ENCODE data around the gene PDF.

The PDF gene

DNA sequence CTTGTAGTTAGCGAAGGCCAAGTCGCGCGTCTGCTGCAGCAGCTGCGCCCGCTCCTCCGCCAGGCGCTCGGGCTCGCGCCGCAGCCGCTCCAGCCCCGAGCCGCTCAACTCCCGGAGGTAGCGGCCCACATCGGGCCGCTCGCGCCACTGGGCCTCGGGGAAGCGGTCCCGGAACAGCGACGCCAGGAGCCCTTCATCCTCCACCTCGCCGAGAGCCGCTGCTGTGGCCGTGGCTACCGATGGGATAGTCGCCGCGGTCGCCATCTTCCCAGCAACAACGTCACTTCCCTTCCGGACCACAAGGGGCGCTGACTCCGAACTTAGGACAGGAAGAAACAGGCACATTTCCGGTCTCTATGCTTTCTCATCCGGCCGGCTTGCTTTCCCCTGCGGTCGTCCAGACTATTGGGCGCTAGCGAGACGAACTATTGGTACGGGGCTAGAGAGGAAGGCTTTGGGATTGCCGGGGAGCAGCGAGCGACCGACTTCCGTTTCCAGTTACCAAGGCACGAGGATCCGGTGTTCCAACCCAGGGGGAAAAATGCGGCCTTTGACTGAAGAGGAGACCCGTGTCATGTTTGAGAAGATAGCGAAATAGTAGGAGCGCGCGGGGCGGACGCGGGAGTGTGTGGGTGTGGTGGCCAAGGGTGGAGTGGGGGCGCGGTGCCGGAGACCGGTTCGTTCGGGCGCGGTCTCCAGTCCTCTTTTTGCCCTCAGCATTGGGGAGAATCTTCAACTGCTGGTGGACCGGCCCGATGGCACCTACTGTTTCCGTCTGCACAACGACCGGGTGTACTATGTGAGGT is 9.1 kb upstream of the PDF start, which contains the start of the genes COG8 and NIP7:
Gene COG8, minus strand, starts transcription at position 276 of the 806 bp plus-strand sequence. Its CDS starts 12 bp downstream, at position 264.
Gene NIP7, plus strand, starts transcription at position 484 of the 806 bp plus-strand sequence. Its CDS starts 58 bp downstream, at position 542.
- peak within 1 kb of the TSS; percentile 88 for H3K27ac ChIP-seq
- TF ChIP-seq, protein P1, sequence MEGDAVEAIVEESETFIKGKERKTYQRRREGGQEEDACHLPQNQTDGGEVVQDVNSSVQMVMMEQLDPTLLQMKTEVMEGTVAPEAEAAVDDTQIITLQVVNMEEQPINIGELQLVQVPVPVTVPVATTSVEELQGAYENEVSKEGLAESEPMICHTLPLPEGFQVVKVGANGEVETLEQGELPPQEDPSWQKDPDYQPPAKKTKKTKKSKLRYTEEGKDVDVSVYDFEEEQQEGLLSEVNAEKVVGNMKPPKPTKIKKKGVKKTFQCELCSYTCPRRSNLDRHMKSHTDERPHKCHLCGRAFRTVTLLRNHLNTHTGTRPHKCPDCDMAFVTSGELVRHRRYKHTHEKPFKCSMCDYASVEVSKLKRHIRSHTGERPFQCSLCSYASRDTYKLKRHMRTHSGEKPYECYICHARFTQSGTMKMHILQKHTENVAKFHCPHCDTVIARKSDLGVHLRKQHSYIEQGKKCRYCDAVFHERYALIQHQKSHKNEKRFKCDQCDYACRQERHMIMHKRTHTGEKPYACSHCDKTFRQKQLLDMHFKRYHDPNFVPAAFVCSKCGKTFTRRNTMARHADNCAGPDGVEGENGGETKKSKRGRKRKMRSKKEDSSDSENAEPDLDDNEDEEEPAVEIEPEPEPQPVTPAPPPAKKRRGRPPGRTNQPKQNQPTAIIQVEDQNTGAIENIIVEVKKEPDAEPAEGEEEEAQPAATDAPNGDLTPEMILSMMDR (IDR thresholded peaks at IDR 0.05): peak; percentile 84
- no peak for TF ChIP-seq ZFX (IDR thresholded peaks at IDR 0.05; ENCODE audit: borderline replicate concordance)

DNA sequence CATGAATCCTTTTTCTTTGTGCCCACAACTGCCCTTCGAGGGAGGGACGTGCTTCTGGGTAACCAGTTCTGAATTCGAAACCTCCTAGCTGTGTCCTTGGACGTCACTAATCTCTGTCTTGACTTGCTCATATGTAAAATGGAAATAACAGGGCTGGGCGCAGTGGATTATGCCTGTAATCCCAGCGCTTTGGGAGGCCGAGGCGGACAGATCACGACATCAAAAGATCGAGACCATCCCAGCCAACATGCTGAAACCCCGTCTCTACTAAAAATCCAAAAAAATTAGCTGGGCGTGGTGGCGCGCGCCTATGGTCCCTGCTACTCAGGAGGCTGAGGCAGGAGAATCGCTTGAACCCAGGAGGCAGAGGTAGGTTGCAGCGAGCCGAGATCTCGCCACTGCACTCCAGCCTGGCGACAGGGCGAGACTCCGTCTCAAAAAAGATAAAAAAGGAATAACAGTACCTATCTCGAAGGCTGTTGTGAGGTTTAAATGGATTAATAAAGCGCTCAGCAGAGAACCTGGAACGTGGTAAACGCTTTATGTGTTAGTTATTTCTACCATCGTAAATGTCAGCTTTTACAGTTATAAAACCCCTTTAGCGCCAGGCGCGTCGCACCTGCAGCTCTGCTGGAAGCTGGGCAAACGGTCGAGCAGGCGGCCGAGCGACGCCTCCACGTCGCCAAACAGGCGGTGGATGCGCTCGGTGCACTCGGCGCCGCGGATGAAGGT is 8.3 kb upstream of the PDF start:
- TF ChIP-seq, protein P1 (IDR thresholded peaks at IDR 0.05): no peak
- H3K27ac ChIP-seq: peak overlapping the region; percentile 88

DNA sequence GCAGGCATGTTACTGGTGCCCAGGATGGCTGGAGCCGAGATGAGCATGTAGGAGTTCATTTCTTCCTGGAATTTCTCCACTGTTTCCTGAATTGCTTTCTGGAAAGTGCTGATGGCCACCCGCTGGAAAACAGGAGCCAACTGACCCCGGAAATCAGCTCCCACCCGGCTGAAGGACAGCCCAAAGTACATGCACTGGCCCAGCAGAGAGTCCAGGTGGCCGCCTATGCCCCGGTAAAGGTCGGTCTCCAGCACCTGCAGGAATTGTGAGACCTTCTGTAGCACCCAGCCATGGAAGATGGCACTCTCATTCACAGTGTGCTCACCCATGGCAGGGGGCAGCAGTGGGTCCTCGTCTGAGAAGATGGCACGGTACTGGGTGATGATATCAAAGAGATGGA is 4.3 kb upstream of the PDF start:
- H3K27ac ChIP-seq: no peak overlapping the region
- no peak for TF ChIP-seq ZFX (IDR thresholded peaks at IDR 0.05; ENCODE audit: borderline replicate concordance)
- TF ChIP-seq, protein P1 (IDR thresholded peaks at IDR 0.05): no peak

DNA sequence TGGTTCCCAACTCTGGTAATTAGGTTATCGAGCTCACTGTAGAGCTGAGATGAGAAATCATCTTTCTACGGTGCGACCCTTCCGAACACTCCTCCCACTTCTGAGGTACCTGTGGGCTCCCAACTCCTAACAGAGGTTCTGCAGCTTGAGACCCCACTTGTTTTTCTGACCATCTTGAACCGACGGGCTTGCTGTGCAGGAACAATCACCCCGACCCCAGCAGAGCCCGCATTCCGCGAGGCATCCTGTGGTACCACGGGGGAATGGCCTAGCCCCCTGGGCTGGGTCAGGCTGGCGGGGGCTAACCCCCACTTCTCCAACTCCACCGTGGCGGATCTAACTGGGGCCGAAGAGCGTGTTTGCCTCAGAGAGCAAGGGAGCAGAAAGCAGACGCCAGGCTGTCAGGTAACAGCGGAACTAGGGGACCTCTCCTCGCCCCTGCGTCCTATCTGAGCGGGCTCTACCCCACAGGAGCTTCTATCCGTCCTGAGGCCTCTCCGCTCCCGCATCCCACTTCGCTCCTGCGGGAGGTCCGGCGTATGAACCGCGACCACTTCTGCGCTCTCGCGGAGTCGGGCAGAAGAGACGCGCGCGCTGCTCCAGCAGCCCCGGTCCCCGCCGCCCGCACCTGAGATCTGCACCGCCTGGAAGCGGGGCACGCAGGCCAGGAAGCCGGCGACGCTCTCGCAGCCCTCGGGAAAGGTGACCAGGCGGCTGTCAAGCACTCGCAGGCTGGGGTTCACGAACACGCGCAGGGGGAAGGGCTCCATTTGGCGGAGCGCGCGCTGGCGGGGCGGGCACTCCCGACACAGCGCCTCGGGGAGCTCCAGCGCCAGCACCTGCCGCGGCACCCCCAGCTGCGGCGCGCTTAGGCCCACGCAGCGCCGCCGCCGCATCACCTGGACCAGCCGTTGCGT is 761 bp downstream of the PDF start:
- TF ChIP-seq ZFX (IDR thresholded peaks at IDR 0.05; ENCODE audit: borderline replicate concordance): no peak
- TF ChIP-seq, protein P1 (IDR thresholded peaks at IDR 0.05): no peak
- peak overlapping the region; percentile 92 for H3K27ac ChIP-seq

DNA sequence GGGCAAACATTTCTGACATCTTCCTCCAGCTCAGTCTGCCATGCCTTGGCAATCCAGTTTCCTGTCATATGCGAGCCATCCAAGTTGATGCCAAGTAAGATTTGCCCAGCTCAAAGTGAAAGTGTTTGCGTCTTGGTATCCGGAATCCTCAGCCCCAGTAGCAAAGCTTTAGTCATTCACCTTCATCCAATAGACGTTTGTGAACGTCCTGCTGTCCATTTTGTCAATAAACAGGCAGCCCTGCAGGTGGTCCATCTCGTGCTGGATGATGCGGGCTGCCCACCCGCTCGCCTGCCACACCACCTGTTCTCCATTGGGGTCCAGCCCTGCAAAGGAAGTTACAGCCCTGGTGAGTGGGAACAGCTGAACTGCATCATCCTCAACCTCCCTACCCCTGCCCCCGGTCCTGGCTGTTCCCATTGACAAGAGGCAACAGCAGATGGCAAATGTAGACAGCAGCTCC is 1.5 kb downstream of the PDF start:
- TF ChIP-seq ZFX (IDR thresholded peaks at IDR 0.05; ENCODE audit: borderline replicate concordance): no peak
- TF ChIP-seq, protein P1 (IDR thresholded peaks at IDR 0.05): no peak

DNA sequence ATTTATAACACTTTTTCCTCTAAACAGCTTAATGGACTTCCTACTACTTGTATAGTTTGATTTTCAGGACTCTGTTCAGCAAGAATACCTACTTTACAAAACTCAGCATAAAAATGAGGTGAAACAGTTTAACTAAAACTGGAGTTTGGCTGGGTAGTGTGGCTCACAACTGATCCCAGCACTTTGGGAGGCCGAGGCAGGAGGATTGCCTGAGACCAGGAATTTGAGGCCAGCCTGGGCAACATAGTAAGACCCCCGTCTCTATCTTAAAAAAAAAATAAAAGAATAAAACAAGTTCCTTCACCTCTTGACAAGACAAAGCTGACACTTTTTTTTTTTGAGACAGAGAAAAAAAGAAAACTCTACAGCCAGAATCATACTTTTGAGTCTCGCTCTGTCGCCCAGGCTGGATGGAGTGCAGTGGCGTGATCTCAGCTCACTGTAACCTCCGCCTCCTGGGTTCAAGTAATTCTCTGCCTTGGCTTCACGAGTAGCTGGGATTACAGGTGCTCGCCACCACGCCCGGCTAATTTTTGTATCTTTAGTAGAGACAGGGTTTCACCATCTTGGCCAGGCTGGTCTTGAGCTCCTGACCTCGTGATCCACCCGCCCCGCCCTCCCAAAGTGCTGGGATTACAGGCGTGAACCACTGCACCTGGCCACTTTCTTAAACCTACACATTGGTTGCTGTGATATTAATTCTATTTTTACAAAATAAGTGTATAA is 2.6 kb downstream of the PDF start:
- TF ChIP-seq, protein P1 (IDR thresholded peaks at IDR 0.05): no peak
- TF ChIP-seq ZFX (IDR thresholded peaks at IDR 0.05; ENCODE audit: borderline replicate concordance): no peak
- peak overlapping the region; percentile 92 for H3K27ac ChIP-seq

More for the DNA sequence above, 1.5 kb downstream of the PDF start:
- H3K27ac ChIP-seq: peak overlapping the region; percentile 92
